GM12891 (cell line): ENCODE measurements around the gene OR13C4. TPM values are rescaled to one million over a fixed set of nuclear protein-coding genes. Genes with fewer than 3 reads are reported as not detected.
"Not testable (repeated sequence)": the region's sequence is repeated elsewhere in the genome, so short reads cannot be mapped to it uniquely, and the experiment has no call there.

Experiments
- DNase-seq: peaks from one replicate; pipeline ENCODE4 v3.0.0; 2011; ENCODE audit warnings: low spot score; ENCODE audit not compliant: insufficient read length
- FAIRE-seq: peaks from 2 replicates; lab custom pipeline; 2011; peaks lifted over from hg19 to GRCh38; lab: Jason Lieb, UNC
- PAX5 ChIP-seq: IDR thresholded peaks from 2 replicates; pipeline ENCODE4 v1.6.1; 2011; ENCODE audit warnings: low read length, moderate library complexity, mild to moderate bottlenecking; ENCODE audit not compliant: insufficient read depth, severe bottlenecking
- POLR2A ChIP-seq: IDR thresholded peaks from 2 replicates; pipeline ENCODE4 v1.6.1; 2011; ENCODE audit warnings: low read depth, low read length, control low read depth
- POLR2AphosphoS5 ChIP-seq: IDR thresholded peaks from 2 replicates; pipeline ENCODE4 v1.6.1; 2011; ENCODE audit warnings: low read depth, low read length, control low read depth
- POU2F2 ChIP-seq: IDR thresholded peaks from 2 replicates; pipeline ENCODE4 v1.6.1; 2011; ENCODE audit warnings: low read depth, mild to moderate bottlenecking, control low read depth, low read length, moderate library complexity
- SPI1 ChIP-seq: IDR thresholded peaks from 2 replicates; pipeline ENCODE4 v1.6.1; 2011; ENCODE audit warnings: low read depth, low read length, control low read depth
- TAF1 ChIP-seq: IDR thresholded peaks from 2 replicates; pipeline ENCODE4 v1.6.1; 2011; ENCODE audit warnings: low read depth, low read length, control low read depth
- polyA plus RNA-seq: library from polyadenylated mRNA; unstranded; fragments of >200 nt; gene quantifications from one replicate; pipeline ENCODE4 v1.2.1, GENCODE V29; 2012; ENCODE audit warnings: low read depth, missing spikeins, inconsistent platforms; ENCODE audit not compliant: missing spikeins

Gene OR13C4
- not detected for polyA plus RNA-seq

GRCh38 chr9:104527109-104527508 is at the start of gene OR13C4:
TSS of gene OR13C4 (minus strand) at chr9:104527209. CDS start at chr9:104527209, 0 bp downstream.
- DNase-seq (no peak), FAIRE-seq (no peak)
- no peak for TF ChIP-seq POU2F2
- TF ChIP-seq POLR2AphosphoS5, result no peak
- no peak for TF ChIP-seq POLR2A
- TF ChIP-seq SPI1, result no peak
- no peak for TF ChIP-seq PAX5
- no peak for TF ChIP-seq TAF1

DNA sequence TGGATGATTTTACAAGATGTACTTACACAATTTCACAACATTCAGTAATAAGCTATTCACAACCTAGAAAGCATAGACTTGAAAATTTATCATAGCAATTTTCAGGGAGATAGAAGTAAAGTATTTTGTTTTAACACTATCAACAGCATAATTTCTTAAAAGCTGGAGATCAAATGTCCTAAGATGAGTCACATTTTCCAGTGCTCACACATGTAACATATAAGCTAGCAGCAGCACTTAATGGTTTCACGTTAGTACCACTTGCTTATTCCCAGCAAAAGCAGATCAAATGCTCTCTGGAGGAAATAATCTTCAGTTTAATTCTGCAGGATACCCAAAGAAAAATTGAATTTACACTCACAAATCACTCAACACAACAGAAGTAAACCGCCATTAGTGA is 48.4 kb upstream of the OR13C4 start:
- DNase-seq (no peak), FAIRE-seq (no peak)
- TF ChIP-seq POLR2A (no peak), POLR2AphosphoS5 (no peak), PAX5 (no peak), TAF1 (no peak), POU2F2 (no peak), SPI1 (no peak)

DNA sequence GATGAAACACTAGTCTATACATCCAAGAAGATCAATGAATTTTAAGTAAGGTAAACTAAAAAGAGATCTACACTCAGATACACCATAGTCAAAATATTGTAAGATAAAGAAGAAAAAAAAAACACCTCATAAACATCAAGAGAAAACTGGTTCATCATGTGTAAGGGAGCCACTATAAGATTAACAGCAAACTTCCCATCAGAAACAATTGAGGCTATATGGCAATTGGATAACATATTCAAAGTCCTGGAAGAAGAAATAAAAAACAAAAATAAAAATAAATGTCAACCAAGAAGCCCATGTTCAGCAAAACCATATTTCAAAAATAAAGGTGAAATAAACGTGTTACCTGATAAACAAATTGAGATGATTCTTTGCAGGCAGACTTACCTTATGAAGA is 45.6 kb upstream of the OR13C4 start:
- no peak for FAIRE-seq
- no peak for DNase-seq
- no peak for TF ChIP-seq TAF1
- no peak for TF ChIP-seq SPI1
- no peak for TF ChIP-seq POLR2A
- no peak for TF ChIP-seq POLR2AphosphoS5
- no peak for TF ChIP-seq PAX5
- no peak for TF ChIP-seq POU2F2

GRCh38 chr9:104568868-104569267 is 41.9 kb upstream of the OR13C4 start, which contains the start of gene OR13C8:
TSS of gene OR13C8 (plus strand) at chr9:104569168. CDS start at chr9:104569168, 0 bp downstream.
- FAIRE-seq (no peak), DNase-seq (no peak)
- TF ChIP-seq PAX5 (no peak), SPI1 (no peak), TAF1 (no peak)

- DNase-seq (no peak), FAIRE-seq (no peak)
- no peak for TF ChIP-seq POU2F2
- no peak for TF ChIP-seq TAF1
- TF ChIP-seq POLR2AphosphoS5, result no peak
- TF ChIP-seq SPI1, result no peak
- TF ChIP-seq PAX5, result no peak
- TF ChIP-seq POLR2A, result no peak
Measured at GRCh38 chr9:104564358-104564757, 37.3 kb upstream of the OR13C4 start.

DNA sequence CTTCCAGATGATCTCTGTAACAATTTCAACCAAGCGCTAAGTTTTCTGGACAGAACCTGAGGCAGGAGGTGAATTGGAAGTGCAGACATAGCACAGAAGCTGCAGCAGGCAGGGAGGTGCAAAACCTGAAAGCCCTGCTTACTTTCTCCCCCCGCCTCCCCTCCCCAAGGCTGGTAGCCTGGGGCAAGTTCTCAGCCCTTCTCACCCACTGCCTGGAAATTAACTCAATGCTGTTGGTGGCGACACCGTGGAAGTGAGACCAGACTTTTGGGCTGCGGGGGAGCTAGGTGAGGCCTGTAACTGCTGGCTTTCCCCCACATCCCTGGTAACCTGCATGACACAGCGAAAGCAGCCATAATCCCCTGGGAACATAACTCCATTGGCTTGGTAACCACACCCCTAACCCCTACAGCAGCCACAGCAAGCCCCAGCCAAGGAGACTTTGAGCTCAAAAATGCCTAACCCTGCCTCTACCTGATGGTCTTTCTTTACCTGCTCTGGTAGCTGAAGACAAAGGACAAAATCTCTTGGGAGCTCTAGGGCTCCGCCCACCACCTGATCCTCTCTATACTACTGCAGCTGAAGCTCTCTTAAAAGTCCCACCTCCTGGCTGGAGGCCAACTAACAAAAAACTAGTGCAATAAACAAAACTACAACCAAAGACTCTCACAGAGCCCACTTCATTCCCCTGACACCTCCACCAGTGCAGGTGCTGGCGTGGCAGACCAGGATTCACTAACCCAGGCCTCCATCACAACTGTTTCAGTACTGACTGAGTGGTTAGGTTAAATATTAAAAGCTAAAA is 30.0 kb upstream of the OR13C4 start:
- TF ChIP-seq POLR2AphosphoS5 (no peak), POU2F2 (no peak), TAF1 (no peak)
- no peak for DNase-seq
- no peak for FAIRE-seq

- DNase-seq (no peak), FAIRE-seq (no peak)
- TF ChIP-seq POLR2AphosphoS5 (no peak), TAF1 (no peak), PAX5 (no peak), POU2F2 (no peak), POLR2A (no peak)
Measured at GRCh38 chr9:104555521-104555920, 28.5 kb upstream of the OR13C4 start.

DNA sequence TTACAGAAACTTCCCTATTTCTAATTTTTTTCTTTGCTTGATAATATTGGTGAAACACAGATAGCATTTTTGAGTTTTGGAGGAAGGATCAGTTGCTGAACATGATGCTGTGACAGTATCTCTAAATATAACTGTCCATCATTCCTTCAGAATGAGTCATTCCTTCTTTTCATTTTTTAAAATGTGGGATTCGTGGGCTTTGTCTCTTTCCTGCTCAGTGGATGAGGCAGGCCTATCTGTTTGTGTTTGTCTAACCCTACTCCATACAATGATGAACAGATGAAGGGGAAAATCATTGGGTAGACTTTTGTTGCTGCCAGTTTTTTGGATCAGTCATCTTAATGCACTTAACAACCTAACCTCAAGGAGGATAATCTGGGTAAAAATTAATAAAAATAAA is 26.3 kb upstream of the OR13C4 start:
- FAIRE-seq (no peak), DNase-seq (no peak)
- TF ChIP-seq SPI1, result no peak
- TF ChIP-seq POLR2AphosphoS5, result no peak
- TF ChIP-seq TAF1, result no peak
- no peak for TF ChIP-seq PAX5
- TF ChIP-seq POLR2A, result no peak
- no peak for TF ChIP-seq POU2F2

GRCh38 chr9:104544644-104545043 is 17.6 kb upstream of the OR13C4 start:
- no peak for TF ChIP-seq TAF1
- no peak for TF ChIP-seq POU2F2
- DNase-seq, result no peak
- no peak for FAIRE-seq

GRCh38 chr9:104539275-104539674 is 12.3 kb upstream of the OR13C4 start:
- no peak for DNase-seq
- TF ChIP-seq SPI1 (no peak), POLR2A (no peak), POLR2AphosphoS5 (no peak), PAX5 (no peak), POU2F2 (no peak), TAF1 (no peak)
- FAIRE-seq, result no peak

GRCh38 chr9:104536756-104537155 is 9.7 kb upstream of the OR13C4 start, which contains the start of gene OR13C3:
TSS of gene OR13C3 (minus strand) at chr9:104536856. CDS start at chr9:104536723, 133 bp downstream.
- TF ChIP-seq TAF1 (no peak), POLR2AphosphoS5 (no peak), PAX5 (no peak), POU2F2 (no peak), POLR2A (no peak), SPI1 (no peak)
- DNase-seq, result no peak
- no peak for FAIRE-seq

DNA sequence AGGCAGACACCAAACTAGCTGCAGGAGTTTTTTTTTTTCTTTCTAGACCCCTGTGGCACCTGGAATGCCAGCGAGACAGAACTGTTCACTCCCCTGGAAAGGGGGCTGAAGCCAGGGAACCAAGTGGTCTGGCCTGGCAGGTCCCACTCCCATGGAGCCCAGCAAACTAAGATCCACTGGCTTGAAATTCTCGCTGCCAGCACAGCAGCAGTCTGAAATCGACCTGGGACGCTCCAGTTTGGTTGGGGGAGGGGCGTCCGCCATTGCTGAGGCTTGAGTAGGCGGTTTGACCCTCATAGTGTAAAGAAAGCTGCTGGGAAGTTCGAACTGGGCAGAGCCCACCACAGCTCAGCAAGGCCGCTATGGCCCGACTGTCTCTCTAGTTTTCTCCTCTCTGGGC is 6.8 kb downstream of the OR13C4 start:
- not testable (repeated sequence) for DNase-seq, FAIRE-seq
